ENCODE data around the gene TTC7B. TPM values are rescaled to one million over a fixed set of nuclear protein-coding genes. Genes with fewer than 3 reads are reported as not detected.

TTC7B gene
- total RNA-seq, 1 experiment from 2014 or later = 70.6 TPM

GRCh38 chr14:90813442-90813841 lies 2.8 kb downstream of the TTC7B start:
- no peak overlapping the region for H2AFZ ChIP-seq (ENCODE audit: low read depth, low read length, poor library complexity, severe bottlenecking)
- intact Hi-C loops (cut with micrococcal nuclease) = no loop called here
- H3K4me2 ChIP-seq (ENCODE audit: low read length) = no peak overlapping the region
- H4K20me1 ChIP-seq (ENCODE audit: insufficient read depth) = no peaks in the 10 kb centered on the region
- H3K9me3 ChIP-seq (ENCODE audit: control insufficient read depth in 1 of 2, insufficient read depth in 1 of 2, low read depth in 1 of 2, low read length in 2 of 2) = no peaks in the 10 kb centered on the region
- ChIA-PET CTCF (no interaction called here), POLR2A (no interaction called here), RAD21 (ENCODE audit: low non-redundant PET in 1 of 2, low total read pairs in 2 of 2, uncharacterized antibody in 2 of 2, unreplicated experiment in 2 of 2) (no interaction called here)
- no peaks in the 10 kb centered on the region for H3K36me3 ChIP-seq (ENCODE audit: control insufficient read depth in 1 of 2, insufficient read depth in 2 of 2, low read length in 2 of 2)
- DNase-seq (ENCODE audit: low read depth, low spot score) = no peak
- BruUV-seq (replicated peaks) = no TSS peak
- ATAC-seq = no peak
- TF ChIP-seq ZBTB33 (IDR thresholded peaks at IDR 0.05; ENCODE audit: extremely low read depth, insufficient replicate concordance, low read length) (no peak), POLR2A (IDR thresholded peaks at IDR 0.05; ENCODE audit: borderline replicate concordance, extremely low read depth, insufficient read depth, insufficient read length) (no peak), CBX3 (IDR thresholded peaks at IDR 0.05; ENCODE audit: low read depth) (no peak), FOSL1 (IDR thresholded peaks at IDR 0.05; ENCODE audit: low read depth) (no peak), ZNF274 (IDR thresholded peaks at IDR 0.05; ENCODE audit: low read depth, low read length) (no peak), RAD21 (IDR thresholded peaks at IDR 0.05; ENCODE audit: low read depth) (no peak), ATF3 (IDR thresholded peaks at IDR 0.05) (no peak), EGR1 (IDR thresholded peaks at IDR 0.05; ENCODE audit: low read depth) (no peak), ELF1 (IDR thresholded peaks at IDR 0.05; ENCODE audit: borderline replicate concordance, low read depth) (no peak), JUND (IDR thresholded peaks at IDR 0.05) (no peak), YY1 (IDR thresholded peaks at IDR 0.05; ENCODE audit: extremely low read depth, insufficient replicate concordance, low read depth, low read length) (no peak), CEBPB (IDR thresholded peaks at IDR 0.05; ENCODE audit: low read depth) (no peak), TCF7L2 (IDR thresholded peaks at IDR 0.05; ENCODE audit: borderline replicate concordance, extremely low read depth, insufficient read depth, insufficient read length) (no peak), EZH2phosphoT487 (IDR thresholded peaks at IDR 0.05; ENCODE audit: borderline replicate concordance) (no peak), EZH2 (IDR thresholded peaks at IDR 0.05) (no peak), SIN3A (IDR thresholded peaks at IDR 0.05; ENCODE audit: low read depth) (no peak)
- TF ChIP-seq, protein P1, sequence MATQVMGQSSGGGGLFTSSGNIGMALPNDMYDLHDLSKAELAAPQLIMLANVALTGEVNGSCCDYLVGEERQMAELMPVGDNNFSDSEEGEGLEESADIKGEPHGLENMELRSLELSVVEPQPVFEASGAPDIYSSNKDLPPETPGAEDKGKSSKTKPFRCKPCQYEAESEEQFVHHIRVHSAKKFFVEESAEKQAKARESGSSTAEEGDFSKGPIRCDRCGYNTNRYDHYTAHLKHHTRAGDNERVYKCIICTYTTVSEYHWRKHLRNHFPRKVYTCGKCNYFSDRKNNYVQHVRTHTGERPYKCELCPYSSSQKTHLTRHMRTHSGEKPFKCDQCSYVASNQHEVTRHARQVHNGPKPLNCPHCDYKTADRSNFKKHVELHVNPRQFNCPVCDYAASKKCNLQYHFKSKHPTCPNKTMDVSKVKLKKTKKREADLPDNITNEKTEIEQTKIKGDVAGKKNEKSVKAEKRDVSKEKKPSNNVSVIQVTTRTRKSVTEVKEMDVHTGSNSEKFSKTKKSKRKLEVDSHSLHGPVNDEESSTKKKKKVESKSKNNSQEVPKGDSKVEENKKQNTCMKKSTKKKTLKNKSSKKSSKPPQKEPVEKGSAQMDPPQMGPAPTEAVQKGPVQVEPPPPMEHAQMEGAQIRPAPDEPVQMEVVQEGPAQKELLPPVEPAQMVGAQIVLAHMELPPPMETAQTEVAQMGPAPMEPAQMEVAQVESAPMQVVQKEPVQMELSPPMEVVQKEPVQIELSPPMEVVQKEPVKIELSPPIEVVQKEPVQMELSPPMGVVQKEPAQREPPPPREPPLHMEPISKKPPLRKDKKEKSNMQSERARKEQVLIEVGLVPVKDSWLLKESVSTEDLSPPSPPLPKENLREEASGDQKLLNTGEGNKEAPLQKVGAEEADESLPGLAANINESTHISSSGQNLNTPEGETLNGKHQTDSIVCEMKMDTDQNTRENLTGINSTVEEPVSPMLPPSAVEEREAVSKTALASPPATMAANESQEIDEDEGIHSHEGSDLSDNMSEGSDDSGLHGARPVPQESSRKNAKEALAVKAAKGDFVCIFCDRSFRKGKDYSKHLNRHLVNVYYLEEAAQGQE (IDR thresholded peaks at IDR 0.05; ENCODE audit: low read depth) = no peak
- TF ChIP-seq, protein P2, sequence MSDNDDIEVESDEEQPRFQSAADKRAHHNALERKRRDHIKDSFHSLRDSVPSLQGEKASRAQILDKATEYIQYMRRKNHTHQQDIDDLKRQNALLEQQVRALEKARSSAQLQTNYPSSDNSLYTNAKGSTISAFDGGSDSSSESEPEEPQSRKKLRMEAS (IDR thresholded peaks at IDR 0.05) = no peak
- no peaks in the 10 kb centered on the region for H3K9me2 ChIP-seq (ENCODE audit: insufficient read depth)
- no peak overlapping the region for H3K9ac ChIP-seq (ENCODE audit: low read length)
- H3K4me1 ChIP-seq (ENCODE audit: control insufficient read depth in 1 of 2, insufficient read depth in 2 of 2, low read length in 2 of 2) = peaks cover 0 to 15% of the 10 kb centered on the region in 2 experiments; a peak in 1 of 4 replicates
- H3K4me3 ChIP-seq (replicated peaks in 1 of 2; ENCODE audit: low read depth in 1 of 2, low read length in 2 of 2) = no peak overlapping the region
- H3K79me2 ChIP-seq (ENCODE audit: insufficient read depth, low read length) = peaks cover 46% of the 10 kb centered on the region; the same call in 1 of the 2 replicates
- no peaks in the 10 kb centered on the region for H3K27me3 ChIP-seq (ENCODE audit: insufficient read depth, low read length)
- no peak overlapping the region for H3K27ac ChIP-seq (ENCODE audit: low read depth, low read length)
